HEK293 (cell line): ENCODE measurements around the gene AGPAT4.

Source experiments
- CTCF ChIA-PET: fragments of 350-600 bp; formaldehyde crosslinking; extraction: SDS; loops from one replicate; lab custom pipeline; 2021; ENCODE audit warnings: antibody characterized with exemption; lab: Yijun Ruan, JAX
- POLR2A ChIA-PET: fragments of 300-600 bp; formaldehyde crosslinking; extraction: SDS; loops from one replicate; lab custom pipeline; 2020; ENCODE audit warnings: antibody characterized with exemption, inconsistent platforms; lab: Yijun Ruan, JAX
- H3K27ac ChIP-seq: fragments of 200-500 bp; sonication (Bioruptor generic); 2 replicates; pipeline ENCODE4 v1.5.1; 2014; ENCODE audit warnings: low read depth, low read length, control low read depth, inconsistent platforms; ENCODE audit errors: extremely low read depth
- H3K36me3 ChIP-seq, 2 experiments: fragments of 200-500 bp in 1 of 2; sonication (Bioruptor generic) in 1 of 2; 1 replicate in 1 of 2; 2 replicates in 1 of 2; pipeline ENCODE4 v1.5.1; 2014 to 2017; ENCODE audit warnings: inconsistent platforms in 2 of 2, low read length in 2 of 2; ENCODE audit not compliant: control insufficient read depth in 2 of 2, insufficient read depth in 1 of 2
- H3K4me1 ChIP-seq: fragments of 200-500 bp; sonication (Bioruptor generic); 2 replicates; pipeline ENCODE4 v1.5.1; 2014; ENCODE audit warnings: mild to moderate bottlenecking, low read length, inconsistent platforms; ENCODE audit not compliant: control insufficient read depth, insufficient read depth
- H3K4me3 ChIP-seq: 2 replicates; pipeline ENCODE4 v1.5.1; 2011; ENCODE audit warnings: low read depth, mild to moderate bottlenecking, control low read depth, low read length, moderate library complexity
- H3K9me3 ChIP-seq: fragments of 200-500 bp; sonication (Bioruptor generic); 2 replicates; pipeline ENCODE4 v1.5.1; 2014; ENCODE audit warnings: low read depth, low read length, inconsistent platforms; ENCODE audit not compliant: control insufficient read depth, insufficient read depth
- KLF8 ChIP-seq: fragments of 450-650 bp; formaldehyde crosslinking; IDR thresholded peaks from 2 replicates; pipeline ENCODE4 v1.5.1; 2016; ENCODE audit warnings: missing biosample characterization, missing genetic modification characterization
- SCRT2 ChIP-seq: fragments of 450-650 bp; formaldehyde crosslinking; IDR thresholded peaks from 2 replicates; pipeline ENCODE4 v1.5.1; 2016; ENCODE audit warnings: missing biosample characterization, missing genetic modification characterization
- SP3 ChIP-seq: fragments of 450-650 bp; formaldehyde crosslinking; IDR thresholded peaks from 2 replicates; pipeline ENCODE4 v1.5.1; 2016; ENCODE audit warnings: missing biosample characterization, missing genetic modification characterization
- TSHZ1 ChIP-seq: fragments of 450-650 bp; formaldehyde crosslinking; IDR thresholded peaks from 2 replicates; pipeline ENCODE4 v1.5.1; 2016; ENCODE audit warnings: missing biosample characterization, missing genetic modification characterization, borderline replicate concordance
- ZBTB1 ChIP-seq: fragments of 450-650 bp; formaldehyde crosslinking; IDR thresholded peaks from 2 replicates; pipeline ENCODE4 v1.5.1; 2016; ENCODE audit warnings: missing biosample characterization, missing genetic modification characterization
- ZBTB10 ChIP-seq: fragments of 450-650 bp; formaldehyde crosslinking; IDR thresholded peaks from 2 replicates; pipeline ENCODE4 v1.5.1; 2016; ENCODE audit warnings: missing biosample characterization, missing genetic modification characterization
- ZBTB17 ChIP-seq: fragments of 450-650 bp; formaldehyde crosslinking; IDR thresholded peaks from 2 replicates; pipeline ENCODE4 v1.5.1; 2016; ENCODE audit warnings: missing biosample characterization, missing genetic modification characterization
- ZFP3 ChIP-seq: fragments of 450-650 bp; formaldehyde crosslinking; IDR thresholded peaks from 2 replicates; pipeline ENCODE4 v1.5.1; 2016; ENCODE audit warnings: low read depth, missing biosample characterization, missing genetic modification characterization
- ZFP41 ChIP-seq: fragments of 450-650 bp; formaldehyde crosslinking; IDR thresholded peaks from 2 replicates; pipeline ENCODE4 v1.5.1; 2016; ENCODE audit warnings: missing biosample characterization, missing genetic modification characterization, borderline replicate concordance
- ZNF10 ChIP-seq: fragments of 450-650 bp; formaldehyde crosslinking; IDR thresholded peaks from 2 replicates; pipeline ENCODE4 v1.5.1; 2017; ENCODE audit warnings: missing biosample characterization, missing genetic modification characterization
- ZNF133 ChIP-seq: fragments of 450-650 bp; formaldehyde crosslinking; IDR thresholded peaks from 2 replicates; pipeline ENCODE4 v1.5.1; 2016; ENCODE audit warnings: missing biosample characterization, missing genetic modification characterization
- ZNF169 ChIP-seq: fragments of 450-650 bp; formaldehyde crosslinking; IDR thresholded peaks from 2 replicates; pipeline ENCODE4 v1.5.1; 2016; ENCODE audit warnings: missing biosample characterization, missing genetic modification characterization
- ZNF274 ChIP-seq, 2 experiments: fragments of 200-500 bp in 1 of 2; fragments of 450-650 bp in 1 of 2; sonication (Bioruptor generic) in 1 of 2; formaldehyde crosslinking in 1 of 2; IDR thresholded peaks; 2 replicates each; pipeline versions ENCODE4 v1.5.1 to v1.6.1; 2014 to 2016; ENCODE audit warnings: borderline replicate concordance in 1 of 2, inconsistent platforms in 1 of 2, low read length in 1 of 2, missing biosample characterization in 1 of 2, missing genetic modification characterization in 1 of 2
- ZNF292 ChIP-seq: fragments of 450-650 bp; formaldehyde crosslinking; IDR thresholded peaks from 2 replicates; pipeline ENCODE4 v1.5.1; 2016; ENCODE audit warnings: low read depth, missing biosample characterization, missing genetic modification characterization, borderline replicate concordance
- ZNF302 ChIP-seq: fragments of 450-650 bp; formaldehyde crosslinking; IDR thresholded peaks from 2 replicates; pipeline ENCODE4 v1.5.1; 2016; ENCODE audit warnings: missing biosample characterization, missing genetic modification characterization, low read depth
- ZNF341 ChIP-seq: fragments of 450-650 bp; formaldehyde crosslinking; IDR thresholded peaks from 2 replicates; pipeline ENCODE4; 2016; ENCODE audit warnings: low read depth, missing biosample characterization, missing genetic modification characterization
- ZNF394 ChIP-seq: fragments of 450-650 bp; formaldehyde crosslinking; IDR thresholded peaks from 2 replicates; pipeline ENCODE4 v1.5.1; 2016; ENCODE audit warnings: missing biosample characterization, missing genetic modification characterization, mild to moderate bottlenecking, moderate library complexity, borderline replicate concordance
- ZNF423 ChIP-seq: fragments of 450-650 bp; formaldehyde crosslinking; IDR thresholded peaks from 2 replicates; pipeline ENCODE4 v1.5.1; 2016; ENCODE audit warnings: missing biosample characterization, missing genetic modification characterization
- ZNF433 ChIP-seq: fragments of 450-650 bp; formaldehyde crosslinking; IDR thresholded peaks from 2 replicates; pipeline ENCODE4 v1.5.1; 2016; ENCODE audit warnings: missing biosample characterization, missing genetic modification characterization, low read depth
- ZNF449 ChIP-seq: fragments of 450-650 bp; formaldehyde crosslinking; IDR thresholded peaks from 2 replicates; pipeline ENCODE4 v1.5.1; 2017; ENCODE audit warnings: missing biosample characterization, mild to moderate bottlenecking, missing genetic modification characterization, moderate library complexity
- ZNF548 ChIP-seq: fragments of 450-650 bp; formaldehyde crosslinking; IDR thresholded peaks from 2 replicates; pipeline ENCODE4 v1.5.1; 2016; ENCODE audit warnings: missing biosample characterization, missing genetic modification characterization
- ZNF621 ChIP-seq: fragments of 450-650 bp; formaldehyde crosslinking; IDR thresholded peaks from 2 replicates; pipeline ENCODE4 v1.5.1; 2017; ENCODE audit warnings: missing biosample characterization, missing genetic modification characterization
- ZNF658 ChIP-seq: fragments of 450-650 bp; formaldehyde crosslinking; IDR thresholded peaks from 2 replicates; pipeline ENCODE4; 2016; ENCODE audit warnings: missing biosample characterization, missing genetic modification characterization
- ZNF776 ChIP-seq: fragments of 450-650 bp; formaldehyde crosslinking; IDR thresholded peaks from 2 replicates; pipeline ENCODE4 v1.5.0; 2017; ENCODE audit warnings: missing biosample characterization, missing genetic modification characterization, borderline replicate concordance
- ZNF791 ChIP-seq: fragments of 450-650 bp; formaldehyde crosslinking; IDR thresholded peaks from 2 replicates; pipeline ENCODE4 v1.5.1; 2016; ENCODE audit warnings: missing biosample characterization, missing genetic modification characterization
- ZNF837 ChIP-seq: fragments of 450-650 bp; formaldehyde crosslinking; IDR thresholded peaks from 2 replicates; pipeline ENCODE4 v1.5.1; 2016; ENCODE audit warnings: missing biosample characterization, missing genetic modification characterization
- ZSCAN5A ChIP-seq: fragments of 450-650 bp; formaldehyde crosslinking; IDR thresholded peaks from 2 replicates; pipeline ENCODE4 v1.5.1; 2016; ENCODE audit warnings: missing biosample characterization, missing genetic modification characterization

The AGPAT4 gene

GRCh38 chr6:161200610-161201370 lies 73.1 kb downstream of the AGPAT4 start:
- POLR2A ChIA-PET: no interaction called here
- H3K4me1 ChIP-seq: no peaks in the 10 kb centered on the region
- TF ChIP-seq ZNF394 (tag by site-specific recombination) (no peak), ZNF449 (no peak), ZNF423 (tag by site-specific recombination) (no peak), ZBTB1 (no peak), ZNF292 (tag by site-specific recombination) (no peak), KLF8 (tag by site-specific recombination) (no peak), ZNF791 (tag by site-specific recombination) (no peak), ZNF274 (IDR thresholded peaks at IDR 0.05; ENCODE audit: low read length) (no peak), ZNF274 (tag by site-specific recombination; IDR thresholded peaks at IDR 0.05; ENCODE audit: borderline replicate concordance) (no peak), SP3 (no peak), ZNF433 (tag by site-specific recombination) (no peak), ZFP3 (tag by site-specific recombination) (no peak), ZFP41 (tag by site-specific recombination) (no peak), SCRT2 (tag by site-specific recombination) (no peak), ZBTB17 (no peak), TSHZ1 (no peak), ZNF169 (no peak), ZNF837 (tag by site-specific recombination) (no peak), ZNF302 (tag by site-specific recombination) (no peak)
- TF ChIP-seq, all 188 proteins: peak for 0
- no peaks in the 10 kb centered on the region for H3K9me3 ChIP-seq
- H3K27ac ChIP-seq: no peak overlapping the region
- CTCF ChIA-PET: interaction anchor here (0.6 to 1.2 kb wide), 8 partner anchors 16 to 435 kb away, joined by 3 to 4 read pairs (median 3); no protein-coding TSS in a partner anchor
- no peaks in the 10 kb centered on the region for H3K36me3 ChIP-seq
- no peak overlapping the region for H3K4me3 ChIP-seq

GRCh38 chr6:161199850-161200249 lies 74.0 kb downstream of the AGPAT4 start:
- ChIA-PET CTCF (no interaction called here), POLR2A (no interaction called here)
- no peak overlapping the region for H3K27ac ChIP-seq
- no peaks in the 10 kb centered on the region for H3K36me3 ChIP-seq
- no peak overlapping the region for H3K4me3 ChIP-seq
- H3K4me1 ChIP-seq: no peaks in the 10 kb centered on the region
- no peaks in the 10 kb centered on the region for H3K9me3 ChIP-seq
- TF ChIP-seq ZSCAN5A (tag by site-specific recombination) (no peak), SCRT2 (tag by site-specific recombination) (no peak), ZNF133 (tag by site-specific recombination) (no peak), ZNF658 (no peak), ZNF433 (tag by site-specific recombination) (no peak), ZNF776 (tag by site-specific recombination) (no peak), ZNF548 (no peak), ZNF341 (tag by site-specific recombination) (no peak), ZNF10 (no peak), ZBTB10 (tag by site-specific recombination) (no peak), ZNF621 (tag by site-specific recombination) (no peak)
